Loucy (cell line): ENCODE results near the gene AGAP1.

ENCODE experiments used
- H2AFZ ChIP-seq: fragments of 200-600 bp; sonication (generic); 2 replicates; pipeline ENCODE4 v1.6.0; 2016; ENCODE audit warnings: antibody characterized with exemption, mild to moderate bottlenecking, low read length, moderate library complexity
- H3F3A ChIP-seq: fragments of 200-600 bp; 2 replicates; pipeline ENCODE4 v1.6.0; 2016; ENCODE audit warnings: antibody characterized with exemption, low read depth, mild to moderate bottlenecking
- H3K27me3 ChIP-seq: fragments of 200-600 bp; sonication (generic); 2 replicates; pipeline ENCODE4 v1.6.1; 2014; ENCODE audit warnings: low read length, mild to moderate bottlenecking; ENCODE audit not compliant: insufficient read depth, poor library complexity, severe bottlenecking
- H3K36me3 ChIP-seq: fragments of 200-600 bp; sonication (generic); 2 replicates; pipeline ENCODE4 v1.6.1; 2016; ENCODE audit warnings: low read length; ENCODE audit not compliant: insufficient read depth
- H3K4me1 ChIP-seq: fragments of 200-600 bp; sonication (generic); 2 replicates; pipeline ENCODE4 v1.5.1; 2014; ENCODE audit warnings: low read length, mild to moderate bottlenecking; ENCODE audit not compliant: insufficient read depth, poor library complexity, severe bottlenecking
- H3K4me2 ChIP-seq: fragments of 200-600 bp; sonication (generic); 2 replicates; pipeline ENCODE4 v1.6.0; 2014; ENCODE audit warnings: antibody characterized with exemption, low read length, low read depth, mild to moderate bottlenecking; ENCODE audit not compliant: poor library complexity, severe bottlenecking
- H3K4me3 ChIP-seq: fragments of 200-600 bp; sonication (generic); 2 replicates; pipeline ENCODE4 v1.5.1; 2014; ENCODE audit warnings: low read length, mild to moderate bottlenecking, mixed read lengths; ENCODE audit not compliant: poor library complexity, severe bottlenecking
- H3K79me2 ChIP-seq: fragments of 200-600 bp; sonication (generic); 2 replicates; pipeline ENCODE4 v1.6.1; 2014; ENCODE audit warnings: low read length; ENCODE audit not compliant: insufficient read depth
- H3K9ac ChIP-seq: fragments of 200-600 bp; sonication (generic); 2 replicates; pipeline ENCODE4 v1.6.0; 2014; ENCODE audit warnings: mild to moderate bottlenecking, low read depth, low read length, moderate library complexity; ENCODE audit not compliant: poor library complexity, severe bottlenecking
- H3K9me2 ChIP-seq: fragments of 200-600 bp; sonication (generic); replicated peaks from 2 replicates; pipeline ENCODE4 v1.6.1; 2016; ENCODE audit warnings: low read depth, low read length, mixed read lengths
- H3K9me3 ChIP-seq: fragments of 200-600 bp; sonication (generic); 2 replicates; pipeline ENCODE4 v1.6.1; 2014; ENCODE audit warnings: mild to moderate bottlenecking, antibody characterized with exemption, low read length, low read depth; ENCODE audit not compliant: insufficient read depth
- H4K20me1 ChIP-seq: fragments of 200-600 bp; sonication (generic); 2 replicates; pipeline ENCODE4 v1.6.0; 2014; ENCODE audit warnings: antibody characterized with exemption, low read length, mild to moderate bottlenecking; ENCODE audit not compliant: insufficient read depth, poor library complexity, severe bottlenecking
- CTCF ChIP-seq: fragments of 200-600 bp; sonication (generic); conservative IDR thresholded peaks from 2 replicates; pipeline ENCODE4 v1.5.1; 2014; ENCODE audit warnings: mild to moderate bottlenecking, antibody characterized with exemption, low read length
- EZH2phosphoT487 ChIP-seq: fragments of 200-600 bp; IDR thresholded peaks from 2 replicates; pipeline ENCODE4 v1.6.1; 2018; ENCODE audit warnings: antibody characterized with exemption, mild to moderate bottlenecking, moderate library complexity, borderline replicate concordance

AGAP1 gene

GRCh38 chr2:235608200-235608887 lies 114.5 kb downstream of the AGAP1 start:
- Histone ChIP-seq H3K4me2 (no peak overlapping the region), H3K9me3 (no peaks in the 10 kb centered on the region), H2AFZ (no peak overlapping the region), H3K9ac (no peak overlapping the region), H3K36me3 (no peaks in the 10 kb centered on the region), H3K9me2 (no peaks in the 10 kb centered on the region), H3K4me3 (no peak overlapping the region), H3K4me1 (no peaks in the 10 kb centered on the region), H3K27me3 (no peaks in the 10 kb centered on the region), H3F3A (no peaks in the 10 kb centered on the region), H3K79me2 (no peaks in the 10 kb centered on the region), H4K20me1 (no peaks in the 10 kb centered on the region)
- TF ChIP-seq CTCF (no peak), EZH2phosphoT487 (no peak)

GRCh38 chr2:235609321-235609720 lies 115.5 kb downstream of the AGAP1 start:
- H3K79me2 ChIP-seq: no peaks in the 10 kb centered on the region

GRCh38 chr2:235609746-235610145 lies 115.9 kb downstream of the AGAP1 start:
- no peaks in the 10 kb centered on the region for H3K79me2 ChIP-seq
- TF ChIP-seq EZH2phosphoT487 (no peak), CTCF (no peak)
- H3K4me2 ChIP-seq: no peak overlapping the region
- no peaks in the 10 kb centered on the region for H3K4me1 ChIP-seq
- no peak overlapping the region for H2AFZ ChIP-seq
- no peaks in the 10 kb centered on the region for H3F3A ChIP-seq
- H4K20me1 ChIP-seq: no peaks in the 10 kb centered on the region
- no peaks in the 10 kb centered on the region for H3K9me3 ChIP-seq
- H3K36me3 ChIP-seq: no peaks in the 10 kb centered on the region
- H3K27me3 ChIP-seq: no peaks in the 10 kb centered on the region
- no peak overlapping the region for H3K4me3 ChIP-seq
- no peak overlapping the region for H3K9ac ChIP-seq
- no peaks in the 10 kb centered on the region for H3K9me2 ChIP-seq

More at GRCh38 chr2:235609321-235609720, 115.5 kb downstream of the AGAP1 start:
- H3K4me2 ChIP-seq: no peak overlapping the region
- no peaks in the 10 kb centered on the region for H4K20me1 ChIP-seq
- no peaks in the 10 kb centered on the region for H3K9me2 ChIP-seq
- H3K4me1 ChIP-seq: no peaks in the 10 kb centered on the region
- no peaks in the 10 kb centered on the region for H3K36me3 ChIP-seq
- H3K4me3 ChIP-seq: no peak overlapping the region
- H2AFZ ChIP-seq: no peak overlapping the region
- no peaks in the 10 kb centered on the region for H3K27me3 ChIP-seq
- no peaks in the 10 kb centered on the region for H3F3A ChIP-seq
- H3K9ac ChIP-seq: no peak overlapping the region
- no peaks in the 10 kb centered on the region for H3K9me3 ChIP-seq
- no peak for TF ChIP-seq EZH2phosphoT487
- no peak for TF ChIP-seq CTCF
